HTERT RPE-1 (cell line): Measurements from ENCODE around the gene IFNGR1.

ENCODE experiments used
- in situ Hi-C: fragments of 300-500 bp; cut with MboI; formaldehyde crosslinking; loops from 4 replicates; pipeline ENCODE4 v1.14.3; 2020; ENCODE audit warnings: low sequenced_read_pairs

IFNGR1 gene

DNA sequence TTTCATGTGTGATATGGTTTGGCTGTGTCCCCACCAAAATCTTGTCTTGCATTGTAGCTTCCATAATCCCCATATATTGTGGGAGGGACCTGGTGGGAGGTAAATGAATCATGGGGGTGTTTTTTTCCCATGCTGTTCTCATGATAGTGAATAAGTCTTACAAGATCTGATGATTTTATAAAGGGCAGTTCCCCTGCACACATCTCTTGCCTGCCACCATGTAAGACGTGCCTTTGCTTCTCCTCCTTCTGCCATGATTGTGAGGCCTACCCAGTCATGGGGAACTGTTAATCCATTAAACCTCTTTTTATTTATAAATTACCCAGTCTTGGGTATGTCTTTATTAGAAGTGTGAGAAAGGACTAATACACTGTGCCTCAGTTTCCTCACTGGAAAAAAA lies 41.6 kb downstream of the IFNGR1 start:
- in situ Hi-C loops: no loop called here

DNA sequence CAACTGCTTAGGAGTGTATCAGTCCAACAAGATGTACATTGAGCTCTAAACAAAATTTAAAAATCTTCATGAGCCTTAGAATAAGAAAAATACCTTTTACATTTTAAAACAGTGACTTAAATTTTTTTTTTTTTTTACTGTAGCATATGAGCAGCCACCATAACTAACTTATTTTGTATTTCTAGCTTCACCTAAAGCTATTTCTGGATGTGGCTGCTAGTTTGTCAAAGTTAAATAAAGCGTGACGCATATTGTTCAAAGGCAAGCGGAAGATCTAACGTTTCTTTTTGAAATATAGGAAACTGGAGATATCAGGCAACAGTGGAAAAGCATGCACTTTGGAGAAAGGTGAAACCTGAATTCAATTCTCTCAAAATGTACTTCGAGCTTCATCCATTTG lies 42.5 kb downstream of the IFNGR1 start:
- in situ Hi-C loops: no loop called here

DNA sequence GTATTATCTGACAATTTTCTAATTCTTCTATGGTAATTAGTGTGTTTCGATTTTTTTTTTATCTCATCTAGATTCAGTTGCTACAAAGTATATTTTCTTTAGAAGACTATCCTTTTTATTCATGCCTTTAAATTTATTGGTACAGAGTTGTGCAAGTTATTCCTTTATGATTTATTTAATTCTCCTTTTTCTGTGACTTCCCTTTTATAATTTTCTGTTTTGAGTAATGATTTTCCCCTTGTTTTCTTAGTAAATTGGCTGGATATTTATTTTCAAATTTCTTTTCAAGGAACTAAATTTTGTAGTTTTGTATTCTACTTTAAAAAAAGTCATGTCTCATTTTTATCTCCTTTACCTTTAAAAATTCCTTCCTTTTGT lies 43.3 kb downstream of the IFNGR1 start:
- in situ Hi-C loops: no loop called here

GRCh38 chr6:137175157-137175867 lies 43.9 kb downstream of the IFNGR1 start:
- in situ Hi-C loops: no loop called here

DNA sequence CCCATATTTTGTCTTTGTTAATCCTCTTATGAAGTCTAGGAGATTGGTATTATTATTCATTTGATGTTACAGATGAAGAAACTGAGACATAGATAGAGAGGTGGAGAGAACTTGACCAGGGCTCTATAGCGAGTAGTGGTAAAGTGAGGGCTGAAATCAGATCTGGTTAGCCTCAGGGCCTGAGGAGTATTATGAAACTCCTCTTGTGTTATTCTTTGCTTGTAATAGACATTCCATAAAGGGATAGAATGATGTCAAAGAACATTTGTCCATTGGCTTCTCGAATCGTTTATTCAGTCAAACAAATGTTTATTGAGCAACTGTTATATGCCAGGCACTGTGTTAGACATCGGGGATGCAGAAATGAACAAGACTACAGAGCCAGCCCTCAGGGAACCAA lies 45.7 kb downstream of the IFNGR1 start, which contains the start of gene IL22RA2:
Gene IL22RA2, minus strand, starts transcription at position 144 of the 400 bp plus-strand sequence. CDS start 11,895 bp downstream, outside the sequence.
- in situ Hi-C loops: no loop called here

GRCh38 chr6:137172734-137173431 lies 46.3 kb downstream of the IFNGR1 start:
- in situ Hi-C loops: no loop called here

DNA sequence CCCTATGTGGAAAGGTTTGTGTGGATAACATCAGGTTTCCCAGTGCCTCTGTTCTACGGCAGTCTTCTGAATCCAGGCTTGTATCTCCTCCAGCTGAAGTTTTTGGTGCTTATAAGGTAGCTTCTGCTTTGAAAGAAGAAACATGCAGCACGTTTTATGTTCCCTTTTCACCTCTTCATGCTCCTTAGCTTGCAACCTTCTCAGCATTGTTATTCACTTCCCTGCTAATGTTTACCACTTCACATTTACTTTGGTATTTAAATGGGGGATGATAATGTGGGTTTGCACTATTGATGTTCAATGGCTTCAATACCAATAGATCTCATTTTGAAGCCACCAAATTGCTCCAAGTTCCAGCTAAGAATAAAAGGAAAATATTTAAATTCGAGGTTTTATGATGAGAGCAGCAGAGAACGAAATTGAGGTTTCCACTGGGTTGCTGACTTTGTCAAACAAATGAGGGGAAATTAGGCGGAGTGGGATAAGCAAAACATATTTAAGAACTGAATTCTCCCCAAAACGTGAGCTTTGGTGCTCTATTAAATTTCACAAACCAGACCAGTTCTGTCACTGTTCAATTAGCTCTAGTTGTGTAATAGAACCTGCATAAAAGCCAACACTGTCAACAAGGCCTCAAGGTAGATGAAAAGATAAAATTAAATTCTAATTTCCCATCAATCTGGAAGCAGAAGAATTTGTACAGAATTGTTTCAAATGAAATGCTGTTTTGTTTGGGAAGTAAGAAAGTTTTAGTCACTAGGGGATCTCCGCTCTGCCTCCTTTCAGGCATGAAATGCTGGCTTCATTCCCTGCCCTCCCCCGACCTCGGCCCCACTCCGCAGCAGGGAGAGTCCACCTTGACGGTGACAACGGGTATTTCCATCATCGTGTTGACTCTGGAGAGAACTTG lies 47.1 kb downstream of the IFNGR1 start:
- in situ Hi-C loops: no loop called here

DNA sequence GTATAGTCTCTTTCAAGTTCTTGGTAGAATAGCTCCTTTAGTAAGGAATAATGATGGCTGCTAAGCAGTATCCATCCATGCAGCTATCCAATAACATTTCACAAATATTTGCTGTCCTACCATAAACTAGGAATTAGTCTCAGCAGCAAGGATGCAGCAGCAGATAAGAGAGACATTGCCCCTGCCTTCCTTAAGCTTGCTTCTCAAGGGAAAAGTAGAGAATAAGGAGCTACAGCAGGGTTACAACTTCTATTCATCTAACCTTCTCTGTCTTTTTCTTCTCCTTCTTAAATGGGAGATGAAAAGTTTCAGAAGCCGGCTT lies 48.2 kb downstream of the IFNGR1 start:
- in situ Hi-C loops: no loop called here

- in situ Hi-C loops: no loop called here
Measured at GRCh38 chr6:137170266-137171052, 48.7 kb downstream of the IFNGR1 start.

DNA sequence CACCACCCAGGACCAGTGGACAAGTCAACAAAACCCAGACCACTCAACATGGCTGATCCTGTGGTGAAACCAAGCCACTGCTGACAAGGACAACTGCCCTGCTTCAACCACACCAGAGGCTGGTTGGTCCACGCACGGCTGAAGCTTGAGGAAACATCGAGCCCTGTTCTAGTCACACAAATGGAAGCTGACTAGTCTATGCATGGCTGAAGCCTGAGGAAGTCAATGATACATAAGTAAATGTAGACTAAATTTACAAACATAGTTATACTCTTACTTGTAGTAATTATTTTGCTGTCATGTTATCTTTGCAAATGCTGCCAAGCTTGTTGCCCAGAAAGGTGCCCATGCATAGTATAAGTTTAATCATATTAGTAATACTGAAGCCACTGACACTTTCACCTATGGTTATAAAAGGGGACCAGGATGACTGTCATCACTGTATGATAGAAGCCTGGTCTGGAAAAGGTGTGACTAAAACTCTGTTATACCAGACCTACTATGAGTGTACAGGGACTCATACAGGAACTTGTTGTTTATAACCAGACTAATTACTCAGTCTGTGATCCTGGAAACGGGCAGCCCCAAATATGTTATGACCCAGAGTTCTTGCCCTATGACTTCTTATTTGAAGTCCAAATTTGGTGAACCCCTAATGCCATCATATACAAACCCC lies 51.3 kb downstream of the IFNGR1 start:
- in situ Hi-C loops: no loop called here

DNA sequence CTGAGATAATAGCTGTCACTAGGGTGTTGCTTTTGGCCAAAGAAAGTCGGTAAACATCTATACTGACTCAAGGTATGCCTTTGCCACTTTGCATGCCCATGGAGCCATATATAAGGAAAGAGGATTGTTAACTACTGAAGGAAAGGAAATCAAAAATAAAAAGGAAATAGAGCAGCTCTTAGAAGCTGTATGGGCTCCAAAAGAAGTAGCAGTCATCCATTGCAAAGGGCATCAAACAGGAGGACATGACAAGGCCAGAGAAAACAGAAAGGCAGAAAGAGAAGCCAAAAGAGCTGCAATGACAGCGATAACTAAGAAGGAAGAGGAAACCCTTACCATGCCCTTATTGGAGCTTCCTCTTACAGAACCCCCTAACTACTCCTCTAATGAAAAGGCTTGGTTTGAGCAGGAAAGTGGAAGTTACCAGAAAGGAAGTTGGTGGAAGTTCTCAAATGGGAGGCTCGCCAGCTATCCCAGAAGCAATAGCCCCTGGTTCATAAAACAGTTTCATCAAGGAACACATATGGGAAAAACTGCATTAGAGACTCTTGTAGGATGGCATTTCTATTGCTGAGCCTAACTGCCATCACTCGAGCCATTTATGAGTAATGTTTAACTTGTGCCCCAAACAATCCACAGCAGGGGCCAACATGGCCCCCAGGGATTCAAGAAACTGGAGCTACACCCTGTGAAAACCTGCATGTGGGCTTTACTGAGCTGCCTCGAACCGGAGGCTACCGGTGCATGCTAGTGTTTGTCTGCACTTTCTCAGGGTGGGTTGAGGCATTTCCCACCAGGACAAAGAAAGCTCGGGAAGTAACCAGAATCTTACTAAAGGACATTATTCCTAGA lies 52.7 kb downstream of the IFNGR1 start:
- in situ Hi-C loops: no loop called here

DNA sequence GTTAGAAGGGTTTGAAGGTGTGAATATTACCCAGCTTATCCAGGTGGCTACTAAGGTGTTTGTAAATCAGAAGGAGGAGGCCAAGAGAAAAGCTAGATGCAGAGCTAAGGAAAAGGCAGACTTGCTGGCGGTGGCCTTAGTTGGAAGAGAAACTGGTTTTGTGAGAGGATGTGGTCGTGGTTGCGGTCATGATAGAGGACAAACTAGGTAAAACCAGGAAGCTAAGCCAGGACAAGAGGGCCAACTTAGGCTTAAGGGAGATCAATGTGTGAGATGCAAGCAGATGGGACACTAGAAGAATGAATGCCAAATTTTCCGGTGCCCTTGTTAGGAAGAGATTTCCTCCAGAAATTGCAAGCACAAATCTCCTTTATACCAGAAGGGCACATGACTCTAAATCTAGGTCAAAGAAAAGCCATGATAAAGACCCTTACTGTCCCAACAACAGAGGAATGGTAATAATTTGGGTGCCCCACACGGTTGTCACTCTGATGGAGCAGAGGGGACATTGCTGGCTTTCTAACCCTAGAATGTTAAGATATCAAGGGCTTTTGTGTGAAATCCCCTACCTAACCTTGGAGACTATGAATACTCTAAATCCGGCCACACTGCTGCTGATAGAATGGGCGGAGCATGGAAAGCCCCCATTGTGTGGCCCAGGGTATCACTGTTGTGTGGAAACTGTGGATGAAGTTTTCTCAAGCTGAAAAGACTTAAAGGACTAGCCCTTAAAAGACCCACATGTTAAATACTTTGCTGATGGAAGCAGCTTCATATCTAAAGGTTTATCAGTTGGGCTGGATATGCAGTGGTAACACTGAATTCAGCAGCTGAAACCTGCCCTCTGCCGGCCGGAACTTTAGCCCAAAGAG lies 53.6 kb downstream of the IFNGR1 start:
- in situ Hi-C loops: no loop called here

DNA sequence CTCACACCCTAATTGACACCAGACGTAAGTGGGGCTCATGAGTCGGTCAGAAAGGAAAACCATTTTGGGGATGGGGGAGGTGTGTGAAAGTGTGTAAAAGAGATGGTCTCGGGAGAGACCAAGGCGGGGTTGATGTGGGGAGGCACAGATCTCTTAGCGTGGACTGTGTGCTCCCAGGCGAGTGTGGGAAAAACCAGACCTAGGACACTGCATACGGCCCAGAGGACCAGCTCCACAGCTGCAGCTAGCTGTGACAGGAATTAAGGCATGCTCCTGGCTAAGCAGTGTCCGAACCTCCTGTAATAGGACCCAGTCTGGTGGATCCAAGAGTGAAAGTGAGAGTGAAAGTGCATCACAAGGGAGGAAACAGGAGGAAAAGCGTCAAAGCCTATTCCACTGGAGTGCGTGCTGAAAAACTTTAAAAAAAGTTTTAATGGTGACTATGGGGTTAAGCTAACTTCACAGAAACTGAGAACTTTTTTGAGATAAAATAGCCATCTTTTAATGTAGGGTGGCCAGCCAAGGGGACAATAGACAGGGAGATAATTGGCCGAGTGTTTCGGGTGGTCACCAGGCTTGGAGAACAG lies 55.4 kb downstream of the IFNGR1 start:
- in situ Hi-C loops: no loop called here

- in situ Hi-C loops: no loop called here
Measured at GRCh38 chr6:137162692-137163306, 56.4 kb downstream of the IFNGR1 start.

DNA sequence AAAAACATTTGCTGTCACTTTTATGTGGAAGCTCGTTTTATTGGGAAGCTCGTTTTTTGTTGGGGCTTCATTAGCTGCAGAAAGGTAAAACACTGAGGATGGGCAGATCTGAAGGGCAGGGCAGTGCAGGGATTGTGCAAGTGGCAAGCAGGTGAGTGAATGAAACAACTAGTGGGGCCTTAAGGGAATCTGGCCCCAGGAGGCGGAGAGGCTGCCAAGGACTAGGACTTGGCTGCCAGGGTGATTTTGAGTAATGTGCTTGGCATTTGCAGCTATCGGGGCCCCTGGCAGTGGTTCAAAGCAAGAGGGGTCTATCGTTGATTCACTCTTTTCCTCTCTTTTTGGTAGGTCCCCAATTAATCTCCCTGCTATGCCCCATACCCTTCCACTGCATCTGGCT lies 57.2 kb downstream of the IFNGR1 start:
- in situ Hi-C loops: no loop called here

- in situ Hi-C loops: no loop called here
Measured at GRCh38 chr6:137160763-137161162, 58.4 kb downstream of the IFNGR1 start.

DNA sequence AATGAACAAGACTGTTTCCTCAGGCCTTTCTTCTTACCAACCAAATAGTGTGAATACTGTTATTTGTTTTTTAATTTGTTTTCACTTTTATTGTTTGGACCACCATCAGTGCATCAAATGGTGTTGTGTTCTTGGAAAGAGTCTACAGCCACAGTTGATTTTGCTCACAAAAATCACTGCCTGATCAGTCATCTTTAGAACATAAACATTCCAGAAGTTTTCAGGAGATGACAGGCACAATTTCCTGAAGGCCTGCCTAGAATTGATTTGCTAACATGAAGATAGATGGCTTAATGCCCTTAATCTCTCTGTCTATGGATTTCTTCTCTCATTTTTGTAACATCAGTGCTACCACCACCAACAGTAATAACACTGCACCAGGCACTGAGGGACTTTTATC lies 59.3 kb downstream of the IFNGR1 start:
- in situ Hi-C loops: no loop called here

DNA sequence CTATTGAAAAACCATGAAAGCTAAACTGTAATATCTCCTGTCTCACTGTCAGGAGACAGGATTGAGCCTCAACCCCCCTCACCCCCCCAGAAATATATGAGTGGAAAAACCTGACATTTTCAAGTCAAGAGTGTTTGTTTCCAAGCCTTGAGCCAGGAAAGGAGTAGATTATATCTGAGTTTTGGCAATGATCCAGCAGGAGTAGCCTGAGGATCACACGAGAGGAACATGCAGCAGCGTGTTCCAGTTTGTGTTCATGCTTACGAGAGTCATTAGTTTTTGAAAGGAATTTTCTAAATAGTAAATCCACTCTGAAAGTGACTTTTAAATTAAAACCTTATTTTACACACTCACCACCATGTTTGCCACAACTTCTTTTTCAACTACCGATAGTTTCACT lies 61.6 kb downstream of the IFNGR1 start:
- in situ Hi-C loops: no loop called here
